CD4-positive, alpha-beta memory T cell (primary cell): ENCODE measurements around the gene IL36G. TPM values are rescaled to one million over a fixed set of nuclear protein-coding genes. Genes with fewer than 3 reads are reported as not detected.

Experiments
- CTCF ChIA-PET: fragments of 350-600 bp; sonication (Branson Sonifier 250); formaldehyde crosslinking; loops from one replicate; lab custom pipeline; 2021; ENCODE audit warnings: inconsistent platforms; ENCODE audit not compliant: partially characterized antibody; lab: Charles Lee
- POLR2A ChIA-PET: fragments of 350-600 bp; sonication (Branson Sonifier 250); formaldehyde crosslinking; loops from one replicate; lab custom pipeline; 2021; ENCODE audit not compliant: partially characterized antibody; lab: Charles Lee
- DNase-seq, 5 donors: peaks; one replicate each; pipeline versions ENCODE4 v3.0.0 to v3.0.0-alpha.2; 2020 to 2022; ENCODE audit warnings: mixed read lengths in 1 of 5
- H3K27ac ChIP-seq: one replicate; pipeline ENCODE4 v1.7.0; 2013; ENCODE audit warnings: low read depth, low read length
- H3K27me3 ChIP-seq: 2 replicates; pipeline ENCODE4 v1.7.0; 2013; ENCODE audit warnings: mild to moderate bottlenecking, low read length, moderate library complexity; ENCODE audit not compliant: insufficient read depth
- H3K36me3 ChIP-seq: 2 replicates; pipeline ENCODE4 v1.7.0; 2013; ENCODE audit warnings: mild to moderate bottlenecking, low read length, moderate library complexity; ENCODE audit not compliant: insufficient read depth
- H3K4me1 ChIP-seq: 2 replicates; pipeline ENCODE4 v1.7.0; 2013; ENCODE audit warnings: mild to moderate bottlenecking, low read length, moderate library complexity; ENCODE audit not compliant: insufficient read depth
- H3K4me3 ChIP-seq, 2 donors: one replicate each; pipeline ENCODE4 v1.7.0; 2013; ENCODE audit warnings: low read length in 2 of 2, mild to moderate bottlenecking in 1 of 2
- H3K9me3 ChIP-seq, 2 donors: one replicate each; pipeline ENCODE4 v1.7.0; 2013; ENCODE audit warnings: low read length in 2 of 2, control low read depth in 1 of 2; ENCODE audit not compliant: control insufficient read depth in 1 of 2
- H3K27ac Mint-ChIP-seq, 7 donors: one replicate each; pipeline ENCODE4 v1.8.0; 2020 to 2021; ENCODE audit warnings: mixed read lengths in 7 of 7, mild to moderate bottlenecking in 6 of 7, inconsistent platforms in 3 of 7, moderate library complexity in 3 of 7
- H3K27me3 Mint-ChIP-seq, 2 donors: one replicate each; pipeline ENCODE4 v1.8.0; 2020 to 2021; ENCODE audit warnings: mixed read lengths in 2 of 2
- H3K36me3 Mint-ChIP-seq, 2 donors: one replicate each; pipeline ENCODE4 v1.8.0; 2020 to 2021; ENCODE audit warnings: mixed read lengths in 2 of 2, inconsistent platforms in 1 of 2, mild to moderate bottlenecking in 1 of 2
- H3K4me1 Mint-ChIP-seq, 4 donors: one replicate each; pipeline ENCODE4 v1.8.0; 2020 to 2021; ENCODE audit warnings: mixed read lengths in 4 of 4, mild to moderate bottlenecking in 1 of 4
- H3K4me3 Mint-ChIP-seq, 8 donors: one replicate each; pipeline ENCODE4 v1.8.0; 2020 to 2021; ENCODE audit warnings: mixed read lengths in 8 of 8, mild to moderate bottlenecking in 7 of 8, moderate library complexity in 6 of 8, inconsistent platforms in 3 of 8
- H3K9me3 Mint-ChIP-seq, 8 donors: one replicate each; pipeline ENCODE4 v1.8.0; 2020 to 2021; ENCODE audit warnings: mixed read lengths in 8 of 8, mild to moderate bottlenecking in 5 of 8, inconsistent platforms in 3 of 8, moderate library complexity in 1 of 8
- intact Hi-C: fragments of 100-400 bp; cut with micrococcal nuclease; formaldehyde crosslinking; loops from one replicate; pipeline ENCODE4 v1.15.1; 2023
- polyA plus RNA-seq, 2 donors: library from polyadenylated mRNA; unstranded; fragments of 300-500 nt; fragmentation: Illumina TruSeq; gene quantifications; one replicate each; pipeline ENCODE4 v1.2.3, GENCODE V29; 2021
- total RNA-seq, 2 experiments: library from RNA; stranded (reverse); gene quantifications; one replicate each; pipeline ENCODE4 v1.2.3, GENCODE V29; 2021

Gene IL36G
- total and polyA plus RNA-seq, 4 experiments from 2014 or later = not detected

DNA sequence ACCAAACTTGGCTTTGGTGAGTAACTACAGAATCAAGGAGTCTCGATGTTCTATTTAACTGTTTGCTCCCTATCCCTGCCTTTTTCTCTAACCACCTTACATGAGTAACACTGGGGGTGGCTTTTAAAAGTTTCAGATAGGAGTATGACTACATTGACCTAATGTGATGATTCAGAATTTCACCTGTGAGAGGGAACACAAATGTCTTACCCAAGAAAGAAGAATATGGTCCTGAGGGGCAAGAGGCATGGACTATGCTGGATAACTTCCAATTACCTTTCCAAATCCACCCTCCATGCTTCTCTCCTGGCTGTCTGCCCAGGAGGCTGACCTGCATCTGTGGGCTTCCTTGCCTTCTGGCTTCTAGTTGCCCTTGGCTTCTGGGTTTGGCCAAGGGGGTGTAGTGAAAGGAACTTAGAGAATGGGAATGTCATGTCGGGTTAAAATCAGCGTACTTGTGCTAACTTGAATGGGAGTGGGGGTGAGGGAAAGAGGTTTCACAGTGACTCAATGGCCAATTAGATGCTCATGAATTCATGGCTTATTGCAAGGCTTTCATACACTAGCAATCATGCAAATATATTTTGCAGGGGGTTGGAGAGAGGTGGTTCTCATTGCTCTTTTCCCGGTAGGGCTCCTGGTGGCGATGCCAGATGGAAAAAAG, 5.3 kb upstream of the IL36G start:
- peaks cover 7 to 12% of the 10 kb centered on the region in 2 donors for H3K27me3 Mint-ChIP-seq
- Histone ChIP-seq H3K36me3 (no peaks in the 10 kb centered on the region), H3K27me3 (no peaks in the 10 kb centered on the region), H3K4me3 (no peak overlapping the region), H3K9me3 (no peaks in the 10 kb centered on the region), H3K4me1 (peaks cover 8% of the 10 kb centered on the region), H3K27ac (no peak overlapping the region)
- peaks cover 4 to 15% (median 9%) of the 10 kb centered on the region in 4 donors for H3K4me1 Mint-ChIP-seq
- H3K9me3 Mint-ChIP-seq = peaks cover 0 to 6% (median 0%) of the 10 kb centered on the region in 8 donors
- H3K36me3 Mint-ChIP-seq = no peaks in the 10 kb centered on the region
- H3K27ac Mint-ChIP-seq = no peak overlapping the region
- POLR2A ChIA-PET = no interaction called here
- CTCF ChIA-PET = no interaction called here
- H3K4me3 Mint-ChIP-seq = no peak overlapping the region
- no peak for DNase-seq
- intact Hi-C loops = no loop called here

DNA sequence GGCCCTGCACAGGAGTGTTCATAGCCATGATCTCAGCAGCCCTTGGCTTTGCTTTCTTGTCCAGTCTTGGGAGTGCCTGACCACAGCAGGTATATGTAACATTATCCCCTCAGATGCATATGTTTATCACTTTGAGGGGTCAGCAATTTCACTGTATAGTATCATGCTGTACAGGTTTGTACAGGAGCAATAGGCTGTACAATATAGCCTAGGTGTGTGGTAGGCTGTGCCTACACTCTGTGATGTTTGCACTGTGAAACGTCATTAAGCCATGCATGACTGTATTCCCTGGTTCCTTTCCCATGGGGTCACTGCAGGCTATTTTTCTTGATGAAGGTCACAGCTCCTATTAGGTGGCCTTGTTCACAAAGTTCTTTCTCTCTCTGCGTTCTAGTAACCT, 4.7 kb upstream of the IL36G start:
- Histone ChIP-seq H3K4me1 (peaks cover 8% of the 10 kb centered on the region), H3K9me3 (no peaks in the 10 kb centered on the region), H3K4me3 (no peak overlapping the region), H3K36me3 (no peaks in the 10 kb centered on the region), H3K27ac (no peak overlapping the region), H3K27me3 (no peaks in the 10 kb centered on the region)
- CTCF ChIA-PET = no interaction called here
- H3K4me3 Mint-ChIP-seq = no peak overlapping the region
- H3K27me3 Mint-ChIP-seq = peaks cover 7 to 12% of the 10 kb centered on the region in 2 donors
- H3K9me3 Mint-ChIP-seq = peaks cover 0 to 6% (median 0%) of the 10 kb centered on the region in 8 donors
- POLR2A ChIA-PET = no interaction called here
- no peak for DNase-seq
- no peak overlapping the region for H3K27ac Mint-ChIP-seq
- H3K36me3 Mint-ChIP-seq = no peaks in the 10 kb centered on the region
- peaks cover 8 to 15% (median 10%) of the 10 kb centered on the region in 4 donors for H3K4me1 Mint-ChIP-seq
- intact Hi-C loops = no loop called here

DNA sequence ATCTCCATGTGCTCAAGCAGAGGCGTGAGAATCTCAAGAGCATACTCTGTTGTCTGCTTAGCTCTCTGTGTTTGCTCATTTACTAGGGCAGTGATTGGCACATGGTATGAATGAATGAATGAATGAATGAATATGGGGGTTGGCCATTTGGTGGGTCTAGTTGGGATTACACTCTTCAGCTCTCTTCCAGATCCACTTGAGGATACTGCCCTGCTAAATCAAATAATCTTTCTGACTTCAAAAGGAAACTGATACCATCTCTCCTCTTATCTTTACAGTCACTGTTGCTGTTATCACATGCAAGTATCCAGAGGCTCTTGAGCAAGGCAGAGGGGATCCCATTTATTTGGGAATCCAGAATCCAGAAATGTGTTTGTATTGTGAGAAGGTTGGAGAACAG, 1.9 kb downstream of the IL36G start:
- H3K27me3 Mint-ChIP-seq = peaks cover 5 to 6% of the 10 kb centered on the region in 2 donors

DNA sequence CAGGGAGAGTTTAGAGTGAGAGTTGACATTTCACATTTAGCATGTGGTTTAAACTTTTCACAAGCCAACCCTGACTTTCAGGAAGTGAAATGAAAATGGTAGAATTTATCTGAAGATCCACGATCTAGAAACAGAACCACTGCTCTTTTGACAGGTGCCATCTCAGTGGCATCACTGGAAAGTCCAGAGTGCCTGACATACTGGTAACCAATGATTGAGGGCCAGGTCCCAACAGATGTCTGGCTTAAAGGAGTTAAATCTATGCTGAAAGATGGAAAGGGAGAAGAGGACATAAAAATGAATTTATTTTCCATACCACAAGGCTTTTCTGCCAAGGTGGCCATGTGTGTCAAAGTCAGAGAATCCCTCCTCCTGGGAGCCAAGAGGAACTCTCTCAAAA, 2.7 kb downstream of the IL36G start:
- Histone ChIP-seq H3K9me3 (no peaks in the 10 kb centered on the region), H3K36me3 (no peaks in the 10 kb centered on the region), H3K27ac (no peak overlapping the region), H3K4me3 (no peak overlapping the region), H3K4me1 (peaks cover 19% of the 10 kb centered on the region), H3K27me3 (no peaks in the 10 kb centered on the region)
- Mint-ChIP-seq H3K27me3 (peaks cover 5% of the 10 kb centered on the region in 2 donors), H3K9me3 (no peaks in the 10 kb centered on the region), H3K4me3 (no peak overlapping the region), H3K36me3 (no peaks in the 10 kb centered on the region), H3K4me1 (peaks cover 19 to 28% (median 23%) of the 10 kb centered on the region in 4 donors), H3K27ac (peak overlapping the region in 1 of 7 donors; percentile 20)
- no peak for DNase-seq
- ChIA-PET POLR2A (no interaction called here), CTCF (no interaction called here)
- intact Hi-C loops = no loop called here

More for the DNA sequence above, 1.9 kb downstream of the IL36G start:
- H3K4me1 ChIP-seq = peaks cover 12% of the 10 kb centered on the region
- DNase-seq = no peak
- H3K4me3 ChIP-seq = no peak overlapping the region
- H3K9me3 ChIP-seq = no peaks in the 10 kb centered on the region
- H3K4me3 Mint-ChIP-seq = no peak overlapping the region
- no peak overlapping the region for H3K27ac Mint-ChIP-seq
- no peak overlapping the region for H3K27ac ChIP-seq
- no peaks in the 10 kb centered on the region for H3K36me3 ChIP-seq
- H3K9me3 Mint-ChIP-seq = no peaks in the 10 kb centered on the region
- no peaks in the 10 kb centered on the region for H3K36me3 Mint-ChIP-seq
- intact Hi-C loops = no loop called here
- POLR2A ChIA-PET = no interaction called here
- peaks cover 13 to 22% (median 18%) of the 10 kb centered on the region in 4 donors for H3K4me1 Mint-ChIP-seq
- no peaks in the 10 kb centered on the region for H3K27me3 ChIP-seq
- CTCF ChIA-PET = interaction anchor here (0.9 kb wide), 1 partner anchor 38 kb away, joined by 3 read pairs; no protein-coding TSS in a partner anchor

DNA sequence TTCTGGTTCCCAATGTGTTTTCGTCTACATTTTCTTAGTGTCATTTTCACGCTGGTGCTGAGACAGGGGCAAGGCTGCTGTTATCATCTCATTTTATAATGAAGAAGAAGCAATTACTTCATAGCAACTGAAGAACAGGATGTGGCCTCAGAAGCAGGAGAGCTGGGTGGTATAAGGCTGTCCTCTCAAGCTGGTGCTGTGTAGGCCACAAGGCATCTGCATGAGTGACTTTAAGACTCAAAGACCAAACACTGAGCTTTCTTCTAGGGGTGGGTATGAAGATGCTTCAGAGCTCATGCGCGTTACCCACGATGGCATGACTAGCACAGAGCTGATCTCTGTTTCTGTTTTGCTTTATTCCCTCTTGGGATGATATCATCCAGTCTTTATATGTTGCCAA, 7.3 kb downstream of the IL36G start:
- peaks cover 0 to 4% of the 10 kb centered on the region in 2 donors for H3K36me3 Mint-ChIP-seq
- Histone ChIP-seq H3K27me3 (no peaks in the 10 kb centered on the region), H3K27ac (no peak overlapping the region), H3K4me3 (no peak overlapping the region), H3K4me1 (peaks cover 18% of the 10 kb centered on the region), H3K36me3 (no peaks in the 10 kb centered on the region), H3K9me3 (no peaks in the 10 kb centered on the region)
- H3K4me3 Mint-ChIP-seq = no peak overlapping the region
- peak in 4 of 5 donors; percentile 9 to 30 (median 18) for DNase-seq
- H3K27me3 Mint-ChIP-seq = no peaks in the 10 kb centered on the region
- H3K4me1 Mint-ChIP-seq = peaks cover 15 to 21% (median 19%) of the 10 kb centered on the region in 4 donors
- ChIA-PET POLR2A (interaction anchor here (0.9 to 1.1 kb wide), 3 partner anchors 9 to 12 kb away, joined by 3 to 4 read pairs (median 3); no protein-coding TSS in a partner anchor), CTCF (interaction anchor here (1.5 to 1.6 kb wide), 2 partner anchors 10 to 152 kb away, joined by 3 to 10 read pairs; no protein-coding TSS in a partner anchor)
- intact Hi-C loops = loop anchor here (1.0 kb wide), 1 partner anchor 10 kb away; no protein-coding TSS in a partner anchor
- peaks cover 0 to 14% (median 11%) of the 10 kb centered on the region in 8 donors for H3K9me3 Mint-ChIP-seq
- peak overlapping the region in 5 of 7 donors; percentile 4 to 71 (median 26) for H3K27ac Mint-ChIP-seq

DNA sequence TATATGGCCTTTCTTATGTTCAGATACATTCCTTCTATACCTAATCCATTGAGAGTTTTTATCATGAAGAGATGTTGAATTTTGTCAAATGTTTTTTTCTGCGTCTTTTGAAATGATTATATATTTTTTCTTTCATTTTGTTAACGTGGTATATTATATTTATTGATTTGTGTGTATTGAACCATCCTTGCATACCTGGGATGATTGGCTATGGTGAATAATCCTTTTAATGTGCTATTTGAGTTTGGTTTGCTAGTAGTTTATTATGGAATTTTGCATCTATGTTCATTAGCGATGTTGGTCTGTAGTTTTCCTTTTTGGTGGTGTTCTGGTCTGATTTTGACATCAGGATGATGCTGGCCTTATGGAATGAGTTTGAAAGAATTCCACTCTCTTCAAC, 11.8 kb downstream of the IL36G start:
- intact Hi-C loops = no loop called here

DNA sequence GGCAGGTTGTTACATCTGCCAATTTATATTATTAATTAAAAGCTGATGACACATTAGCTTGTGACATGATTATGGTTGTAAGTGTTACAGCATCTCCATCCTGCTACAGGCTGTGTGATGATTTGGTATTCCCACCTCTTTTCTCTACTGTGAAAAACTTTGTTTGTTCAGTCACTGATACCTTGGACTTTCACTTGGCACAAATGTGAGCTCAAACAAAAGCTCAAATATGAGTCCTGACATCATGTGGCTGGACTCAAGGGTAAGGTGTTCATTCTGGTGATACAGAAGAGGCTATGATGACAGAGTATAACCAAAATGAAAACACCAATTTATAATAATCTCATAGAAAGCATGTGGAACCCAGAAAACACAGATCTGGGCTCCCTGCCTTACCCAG, 16.0 kb downstream of the IL36G start:
- no peak overlapping the region for H3K4me3 Mint-ChIP-seq
- ChIA-PET POLR2A (interaction anchor here (1.3 kb wide), 1 partner anchor 9 kb away, joined by 3 read pairs; no protein-coding TSS in a partner anchor), CTCF (no interaction called here)
- peak overlapping the region in 1 of 7 donors; percentile 55 for H3K27ac Mint-ChIP-seq
- peaks cover 30 to 47% (median 35%) of the 10 kb centered on the region in 4 donors for H3K4me1 Mint-ChIP-seq
- no peaks in the 10 kb centered on the region for H3K9me3 ChIP-seq
- no peak for DNase-seq
- peaks cover 41% of the 10 kb centered on the region for H3K4me1 ChIP-seq
- H3K36me3 Mint-ChIP-seq = peaks cover 6 to 10% of the 10 kb centered on the region in 2 donors
- H3K9me3 Mint-ChIP-seq = peaks cover 0 to 49% (median 40%) of the 10 kb centered on the region in 8 donors
- peaks cover 0 to 1% of the 10 kb centered on the region in 2 donors for H3K27me3 Mint-ChIP-seq
- H3K4me3 ChIP-seq = no peak overlapping the region
- H3K27me3 ChIP-seq = no peaks in the 10 kb centered on the region
- no peaks in the 10 kb centered on the region for H3K36me3 ChIP-seq
- intact Hi-C loops = no loop called here
- H3K27ac ChIP-seq = no peak overlapping the region

More for the DNA sequence above, 11.8 kb downstream of the IL36G start:
- H3K36me3 Mint-ChIP-seq = peaks cover 6 to 10% of the 10 kb centered on the region in 2 donors
- no peak for DNase-seq
- POLR2A ChIA-PET = no interaction called here
- Histone ChIP-seq H3K27ac (no peak overlapping the region), H3K27me3 (no peaks in the 10 kb centered on the region), H3K9me3 (no peaks in the 10 kb centered on the region), H3K4me1 (peaks cover 21% of the 10 kb centered on the region), H3K4me3 (no peak overlapping the region), H3K36me3 (no peaks in the 10 kb centered on the region)
- H3K27ac Mint-ChIP-seq = no peak overlapping the region
- no peak overlapping the region for H3K4me3 Mint-ChIP-seq
- no peaks in the 10 kb centered on the region for H3K27me3 Mint-ChIP-seq
- CTCF ChIA-PET = no interaction called here
- peaks cover 12 to 23% (median 19%) of the 10 kb centered on the region in 4 donors for H3K4me1 Mint-ChIP-seq
- peaks cover 0 to 47% (median 38%) of the 10 kb centered on the region in 8 donors for H3K9me3 Mint-ChIP-seq
